Testis (tissue), 2 donors: Measurements from ENCODE around the gene ESPN.
"Not testable (repeated sequence)": the region's sequence is repeated elsewhere in the genome, so short reads cannot be mapped to it uniquely, and the experiment has no call there.

Source experiments
- CTCF ChIP-seq, 3 experiments: fragments of 450-650 bp in 2 of 3; fragments of 200-600 bp in 1 of 3; sonication (generic) in 1 of 3; IDR thresholded peaks; one replicate each; pipeline ENCODE4 v1.5.1; 2016 to 2019; ENCODE audit warnings: antibody characterized with exemption in 3 of 3, mild to moderate bottlenecking in 2 of 3, moderate library complexity in 1 of 3
- POLR2A ChIP-seq: fragments of 450-650 bp; IDR thresholded peaks from one replicate; pipeline ENCODE4 v1.6.1; 2017; ENCODE audit warnings: antibody characterized with exemption, mild to moderate bottlenecking, moderate library complexity

- TF ChIP-seq CTCF (IDR thresholded peaks at IDR 0.05); POLR2A: not testable (repeated sequence)
Measured at GRCh38 chr1:6395130-6395529, 29.4 kb upstream of the ESPN start.
